HFF-Myc (cell line): ENCODE results near the gene PRSS12.

Experiments
- DNase-seq: peaks from one replicate; pipeline ENCODE4 v3.0.0-alpha.2; 2011; ENCODE audit warnings: low read depth; ENCODE audit errors: extremely low read depth
- H3K4me3 ChIP-seq: replicated peaks from 2 replicates; pipeline ENCODE4 v1.5.1; 2011; ENCODE audit warnings: low read depth, mild to moderate bottlenecking, control low read depth, low read length
- CTCF ChIP-seq: IDR thresholded peaks from 2 replicates; pipeline ENCODE4 v1.5.1; 2012; ENCODE audit warnings: mild to moderate bottlenecking, low read depth, low read length, control low read depth; ENCODE audit errors: missing control alignments

The PRSS12 gene

DNA sequence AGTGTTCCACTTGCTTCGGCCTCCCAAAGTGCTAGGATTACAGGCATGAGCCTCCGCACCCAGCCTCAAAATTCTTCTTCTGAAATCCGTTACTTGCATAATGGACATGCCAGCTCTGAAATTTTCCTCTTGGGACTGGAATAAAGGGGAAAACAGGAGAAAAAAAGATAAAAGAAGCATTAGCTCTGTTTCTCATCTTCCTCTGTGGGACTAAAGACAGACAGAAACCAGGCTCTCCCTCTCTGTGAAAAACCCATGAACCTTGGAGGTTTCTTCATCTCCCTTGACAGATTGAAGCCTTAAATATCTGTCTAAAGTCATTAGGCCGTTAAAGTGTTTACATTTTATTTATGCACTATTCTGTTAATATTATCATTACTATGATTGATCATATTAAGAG, 19.4 kb upstream of the PRSS12 start:
- H3K4me3 ChIP-seq = no peak overlapping the region
- DNase-seq = no peak
- no peak for TF ChIP-seq CTCF

- DNase-seq = no peak
- H3K4me3 ChIP-seq = no peak overlapping the region
- no peak for TF ChIP-seq CTCF
Observed at GRCh38 chr4:118369231-118369630, 16.4 kb upstream of the PRSS12 start.

- TF ChIP-seq CTCF = no peak
- no peak overlapping the region for H3K4me3 ChIP-seq
- no peak for DNase-seq
Observed at GRCh38 chr4:118367872-118368271, 15.1 kb upstream of the PRSS12 start.

DNA sequence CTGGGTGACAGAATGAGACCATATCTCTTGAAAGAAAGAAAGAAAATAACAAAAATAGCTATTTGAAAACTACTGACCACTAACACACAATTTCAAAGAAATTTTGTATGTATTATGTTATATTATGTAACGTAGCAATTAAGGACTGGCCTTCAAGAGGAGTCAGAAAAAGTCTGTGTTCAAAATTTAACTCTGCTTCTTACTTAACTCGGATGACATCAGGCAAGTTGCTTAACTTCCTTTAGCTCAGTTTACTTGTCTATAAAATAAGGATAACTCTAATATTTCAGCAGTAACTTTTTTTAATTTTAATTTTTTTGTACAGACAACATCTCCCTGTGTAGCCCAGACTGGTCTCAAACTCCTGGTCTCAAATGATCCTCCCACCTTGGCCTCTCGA, 14.6 kb upstream of the PRSS12 start:
- DNase-seq = no peak
- no peak overlapping the region for H3K4me3 ChIP-seq
- TF ChIP-seq CTCF = no peak

GRCh38 chr4:118363166-118363565, 10.4 kb upstream of the PRSS12 start:
- no peak overlapping the region for H3K4me3 ChIP-seq
- no peak for DNase-seq
- no peak for TF ChIP-seq CTCF

GRCh38 chr4:118361192-118361591, 8.4 kb upstream of the PRSS12 start:
- no peak for DNase-seq
- TF ChIP-seq CTCF = no peak
- no peak overlapping the region for H3K4me3 ChIP-seq

- TF ChIP-seq CTCF = no peak
- DNase-seq = no peak
- H3K4me3 ChIP-seq = no peak overlapping the region
Observed at GRCh38 chr4:118360106-118360505, 7.3 kb upstream of the PRSS12 start.
